ENCODE results near the gene MINDY1.
A peak's percentile ranks its signal among the peaks of the same experiment; 100 is the strongest.

The MINDY1 gene

GRCh38 chr1:151010346-151010726 lies 3.6 kb upstream of the MINDY1 start:
- FAIRE-seq: no peak

GRCh38 chr1:151009674-151010345 lies 3.1 kb upstream of the MINDY1 start:
- no peak for FAIRE-seq

- FAIRE-seq: no peak
These were observed 2.5 kb upstream of the MINDY1 start for GRCh38 chr1:151009206-151009587.

GRCh38 chr1:151008244-151009205 lies 1.8 kb upstream of the MINDY1 start, which contains the start of gene PRUNE1:
Gene PRUNE1, plus strand, starts transcription at chr1:151008449. Its CDS starts 184 bp downstream, at chr1:151008633.
- peak; percentile 44 for FAIRE-seq

GRCh38 chr1:151007853-151008243 lies 1.1 kb upstream of the MINDY1 start:
- FAIRE-seq: no peak

- FAIRE-seq: no peak
These were observed 878 bp downstream of the MINDY1 start for GRCh38 chr1:151005729-151006319.

- FAIRE-seq: no peak
These were observed 3.5 kb downstream of the MINDY1 start for GRCh38 chr1:151003180-151003579.

- FAIRE-seq: no peak
These were observed 4.1 kb downstream of the MINDY1 start for GRCh38 chr1:151002611-151003010.

GRCh38 chr1:151002051-151002450 lies 4.7 kb downstream of the MINDY1 start:
- no peak for FAIRE-seq

- FAIRE-seq: no peak
These were observed 5.1 kb downstream of the MINDY1 start for GRCh38 chr1:151001602-151002001.

- no peak for FAIRE-seq
These were observed 6.3 kb downstream of the MINDY1 start for GRCh38 chr1:151000408-151000807.

- FAIRE-seq: no peak
These were observed 6.8 kb downstream of the MINDY1 start for GRCh38 chr1:150999926-151000325.

- no peak for FAIRE-seq
These were observed 7.5 kb downstream of the MINDY1 start for GRCh38 chr1:150999051-150999674.

- FAIRE-seq: no peak
These were observed 8.8 kb downstream of the MINDY1 start for GRCh38 chr1:150997949-150998348.

GRCh38 chr1:150997126-150997872 lies 9.4 kb downstream of the MINDY1 start:
- no peak for FAIRE-seq

- no peak for FAIRE-seq
These were observed 10.8 kb downstream of the MINDY1 start for GRCh38 chr1:150995896-150996295.

- FAIRE-seq: no peak
These were observed 11.2 kb downstream of the MINDY1 start for GRCh38 chr1:150995460-150995859.

- no peak for FAIRE-seq
These were observed 12.5 kb downstream of the MINDY1 start for GRCh38 chr1:150994248-150994647.

- no peak for FAIRE-seq
These were observed 14.1 kb downstream of the MINDY1 start for GRCh38 chr1:150992626-150993025.

GRCh38 chr1:150987924-150988323 lies 18.8 kb downstream of the MINDY1 start:
- no peak for FAIRE-seq

- FAIRE-seq: no peak
These were observed 21.4 kb downstream of the MINDY1 start for GRCh38 chr1:150985179-150985825.

Data from A204.1 (cell line).